Stimulated activated naive CD8-positive, alpha-beta T cell treated with anti-CD3 and anti-CD28 coated beads, Interleukin-15, Interleukin-2, amounts not matched to agents 100 U/mL and 50 U/mL, for 24 hours (primary cell): ENCODE data around the gene NDUFS7.
A peak's percentile ranks its signal among the peaks of the same experiment; 100 is the strongest.

ENCODE experiments used
- ATAC-seq: fragments of 150-1000 bp; cut with Tn5 transposase; one replicate; pipeline ENCODE4 v1.10.0; 2021
- DNase-seq: peaks from one replicate; pipeline ENCODE4 v3.0.0; 2021

Gene NDUFS7

DNA sequence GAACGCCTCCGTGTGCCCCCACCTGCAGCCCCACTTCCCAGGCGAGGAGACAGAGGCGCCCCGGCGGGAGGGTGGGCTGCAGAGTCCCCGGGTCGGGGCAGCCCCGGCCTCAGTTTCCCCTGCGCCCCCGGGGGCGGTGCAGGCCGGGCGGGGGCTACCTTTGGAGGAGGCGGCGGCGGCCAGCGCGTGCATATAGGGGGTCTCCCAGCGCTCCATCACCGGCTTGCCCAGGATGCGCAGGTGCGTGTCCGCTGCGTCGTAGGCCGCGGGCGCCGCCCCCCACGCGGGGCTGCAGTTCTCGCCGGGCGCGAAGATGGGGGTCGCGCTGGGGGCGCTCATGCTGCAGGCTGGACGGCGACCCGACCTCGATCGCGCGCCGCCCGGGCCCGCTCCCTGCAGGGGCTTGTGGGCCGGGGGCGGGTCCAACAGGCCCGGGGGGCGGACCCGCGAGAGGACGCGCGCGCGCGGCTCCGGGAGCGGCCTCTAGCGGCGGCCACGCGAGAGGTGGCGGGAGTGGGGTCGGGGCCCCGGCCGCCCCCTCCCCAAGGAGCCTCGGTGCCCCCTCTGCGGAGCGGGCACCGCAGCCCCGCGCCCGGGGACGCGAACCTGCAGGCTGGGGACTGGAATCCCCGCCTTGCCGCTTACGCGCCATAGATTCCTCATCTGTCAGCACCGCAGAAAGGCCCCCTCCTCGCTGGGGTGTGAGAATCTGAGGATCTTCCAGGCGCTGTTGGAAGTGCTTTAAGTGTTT lies 17.6 kb downstream of the NDUFS7 start, which contains the start of gene GAMT:
GAMT (minus strand) TSS at position 405 of the 751 bp plus-strand sequence; CDS start at position 339, 66 bp downstream.
- DNase-seq, result peak; percentile 70
- peak; percentile 65 for ATAC-seq

DNA sequence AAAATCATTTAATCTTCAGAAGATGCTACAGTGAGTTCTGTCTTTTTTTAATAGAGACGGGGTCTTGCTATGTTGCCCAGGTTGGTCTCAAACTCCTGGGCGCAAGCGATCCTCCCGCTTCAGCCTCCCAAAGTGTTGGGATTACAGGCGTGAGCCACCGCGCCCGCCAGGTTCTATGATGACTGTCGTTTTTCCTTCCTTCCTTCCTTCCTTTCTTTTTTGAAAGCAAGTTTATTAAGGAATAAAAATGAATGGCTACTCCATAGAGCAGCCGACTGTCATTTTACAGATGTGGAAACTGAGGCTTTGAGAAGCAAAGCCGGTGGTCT lies 18.1 kb downstream of the NDUFS7 start:
- DNase-seq (no peak), ATAC-seq (no peak)

DNA sequence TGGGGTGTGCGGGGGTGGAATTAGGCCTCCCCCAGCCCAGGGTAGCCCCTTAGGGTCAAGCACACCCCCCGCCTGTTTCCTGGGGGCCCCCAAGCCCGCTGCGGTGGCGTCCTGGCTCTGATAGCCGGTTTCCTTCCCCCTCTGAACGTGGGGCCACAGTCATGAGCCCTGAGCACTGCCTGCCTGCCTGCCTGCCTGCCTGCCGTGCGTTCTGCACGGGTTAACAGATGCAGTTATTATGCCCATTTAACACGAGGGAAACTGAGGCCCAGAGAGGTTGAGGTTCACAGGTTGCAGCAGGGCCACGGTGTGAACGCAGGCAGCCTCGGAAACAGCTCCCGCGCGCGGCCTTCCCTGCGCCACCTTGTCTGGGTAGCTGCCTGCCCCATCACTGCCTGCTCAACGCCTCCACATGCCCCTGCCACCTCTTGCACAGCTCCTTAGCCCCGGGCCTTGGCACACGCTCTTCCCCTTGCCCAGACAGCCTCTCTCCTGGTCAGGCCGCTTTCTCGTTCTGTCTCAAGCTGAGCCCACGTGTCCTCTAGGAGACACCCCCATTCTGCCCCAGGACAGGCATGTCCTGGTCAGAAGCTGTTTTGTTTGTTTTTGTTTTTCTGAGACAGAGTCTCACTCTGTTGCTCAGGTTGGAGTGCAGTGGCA lies 18.8 kb downstream of the NDUFS7 start:
- DNase-seq, result no peak
- no peak for ATAC-seq

DNA sequence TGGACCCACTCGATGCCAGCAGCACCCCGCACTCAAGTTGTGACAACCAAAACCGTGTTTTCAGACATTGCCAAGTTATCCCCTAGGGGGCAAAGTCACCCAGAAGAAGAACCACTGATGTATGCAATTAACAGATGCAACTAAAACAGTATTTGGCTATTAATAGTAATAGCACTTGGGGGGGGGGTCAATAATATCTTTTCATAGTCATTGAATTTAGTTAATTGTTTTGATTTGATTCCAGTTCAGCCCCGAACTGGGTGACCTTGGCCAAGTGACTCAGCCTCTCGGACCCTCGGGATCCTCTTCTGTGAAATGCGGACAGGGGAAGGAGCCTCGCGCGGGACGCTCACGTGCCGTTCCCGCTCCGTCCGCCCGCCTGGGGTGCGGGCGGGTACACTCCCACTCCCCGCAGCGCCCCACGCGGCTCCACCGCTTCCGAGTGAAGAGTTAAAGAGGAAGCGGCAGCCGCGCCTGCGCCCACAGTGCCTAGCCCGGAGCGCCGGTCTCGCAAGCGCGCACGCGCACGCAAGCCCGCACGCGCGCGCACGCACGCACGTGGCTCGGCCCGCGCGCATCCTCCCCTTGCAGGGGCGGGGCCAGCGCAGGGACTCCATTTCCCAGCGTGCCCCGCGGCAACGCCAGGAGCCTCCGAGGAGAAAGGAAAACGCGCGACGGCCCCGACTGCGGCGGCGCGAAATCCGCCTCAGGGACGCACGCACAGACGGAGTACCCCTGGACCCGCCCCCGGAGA lies 23.2 kb downstream of the NDUFS7 start:
- DNase-seq (peak; percentile 99), ATAC-seq (peak; percentile 87)

DNA sequence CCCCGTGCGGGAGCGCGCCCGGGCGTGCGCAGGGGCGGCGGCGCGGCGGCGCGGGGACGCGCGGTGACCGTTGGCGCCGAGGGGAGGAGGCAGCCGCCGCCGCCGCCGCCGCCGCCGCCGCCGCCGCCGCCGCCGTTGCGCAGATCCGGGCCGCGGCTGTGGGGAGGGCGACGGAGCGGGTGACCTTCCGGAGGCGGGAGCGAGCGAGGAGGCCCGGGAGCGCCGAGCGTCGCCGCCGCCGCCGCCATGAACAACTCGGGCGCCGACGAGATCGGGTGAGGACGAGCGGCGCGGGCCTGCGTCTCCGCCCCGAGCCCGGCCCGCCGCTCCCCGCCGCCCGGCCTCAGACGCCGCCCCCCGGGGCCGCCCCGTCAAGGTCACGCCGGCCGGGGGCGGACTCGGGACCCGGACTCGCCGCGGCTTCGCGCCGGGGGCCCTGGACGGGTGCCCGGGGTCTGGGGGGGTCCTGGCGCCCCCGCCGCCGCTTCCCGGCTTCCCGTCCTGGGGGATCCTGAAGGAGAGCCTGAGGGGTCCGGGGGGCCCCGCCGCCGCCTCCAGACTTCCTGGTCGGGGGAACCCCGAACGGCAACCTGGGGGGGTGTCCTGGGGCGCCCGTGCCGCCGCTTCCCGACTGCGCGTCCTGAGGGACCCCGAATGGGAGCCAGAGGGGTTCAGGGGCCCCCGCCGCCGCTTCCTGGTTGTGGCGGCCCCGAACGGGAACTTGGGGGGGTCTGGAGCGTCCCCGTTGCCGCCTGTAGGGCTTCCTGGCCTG lies 24.0 kb downstream of the NDUFS7 start, which contains the start of gene DAZAP1:
DAZAP1 (plus strand) TSS at position 59 of the 772 bp plus-strand sequence; CDS start at position 247, 188 bp downstream.
- ATAC-seq (peak; percentile 12), DNase-seq (peak; percentile 48)

DNA sequence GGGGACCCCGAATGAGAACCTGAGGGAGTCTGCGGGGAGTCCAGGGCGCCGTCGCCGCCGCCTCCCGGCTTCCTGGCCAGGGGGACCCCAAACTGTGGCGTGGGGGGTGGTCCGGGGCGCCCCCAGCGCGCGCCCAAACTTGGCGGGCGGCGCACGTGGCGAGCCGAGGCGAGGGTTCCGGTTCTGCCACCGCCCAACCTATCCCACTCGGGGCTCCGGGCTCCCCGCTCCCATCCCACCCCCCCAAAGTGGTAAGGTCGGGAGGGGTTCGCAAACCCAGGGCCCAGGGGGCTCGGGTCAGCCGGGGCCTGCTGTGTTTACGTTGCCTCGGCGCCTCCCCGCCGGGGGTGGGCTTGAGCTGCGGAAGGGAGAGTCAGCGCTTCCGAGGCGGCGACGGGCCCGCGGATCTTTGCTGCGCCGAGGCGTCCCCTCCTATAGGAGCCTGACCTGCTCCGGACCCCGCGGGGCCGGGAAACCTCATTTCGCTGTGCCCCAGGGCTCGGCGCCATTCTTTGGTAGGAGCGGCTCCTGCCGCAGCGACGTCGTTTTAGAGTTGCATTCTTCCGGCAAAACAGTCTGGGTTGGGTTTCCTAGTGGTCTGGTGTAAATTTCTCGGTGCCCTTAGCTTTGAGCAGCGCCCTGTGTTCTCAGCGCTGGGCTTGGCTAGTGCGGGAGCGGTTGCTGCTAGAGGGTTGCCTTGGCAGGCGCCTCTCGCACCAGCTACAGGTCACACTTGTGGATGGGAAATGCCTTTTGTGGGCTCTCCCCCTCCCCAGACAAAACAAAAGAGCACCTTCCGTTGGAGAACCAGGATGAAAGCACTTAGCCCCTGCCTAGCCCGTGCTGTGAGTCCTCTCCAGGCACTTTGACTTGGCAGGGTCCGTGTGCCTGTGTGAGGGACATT lies 24.8 kb downstream of the NDUFS7 start:
- ATAC-seq (peak; percentile 3), DNase-seq (peak; percentile 64)

DNA sequence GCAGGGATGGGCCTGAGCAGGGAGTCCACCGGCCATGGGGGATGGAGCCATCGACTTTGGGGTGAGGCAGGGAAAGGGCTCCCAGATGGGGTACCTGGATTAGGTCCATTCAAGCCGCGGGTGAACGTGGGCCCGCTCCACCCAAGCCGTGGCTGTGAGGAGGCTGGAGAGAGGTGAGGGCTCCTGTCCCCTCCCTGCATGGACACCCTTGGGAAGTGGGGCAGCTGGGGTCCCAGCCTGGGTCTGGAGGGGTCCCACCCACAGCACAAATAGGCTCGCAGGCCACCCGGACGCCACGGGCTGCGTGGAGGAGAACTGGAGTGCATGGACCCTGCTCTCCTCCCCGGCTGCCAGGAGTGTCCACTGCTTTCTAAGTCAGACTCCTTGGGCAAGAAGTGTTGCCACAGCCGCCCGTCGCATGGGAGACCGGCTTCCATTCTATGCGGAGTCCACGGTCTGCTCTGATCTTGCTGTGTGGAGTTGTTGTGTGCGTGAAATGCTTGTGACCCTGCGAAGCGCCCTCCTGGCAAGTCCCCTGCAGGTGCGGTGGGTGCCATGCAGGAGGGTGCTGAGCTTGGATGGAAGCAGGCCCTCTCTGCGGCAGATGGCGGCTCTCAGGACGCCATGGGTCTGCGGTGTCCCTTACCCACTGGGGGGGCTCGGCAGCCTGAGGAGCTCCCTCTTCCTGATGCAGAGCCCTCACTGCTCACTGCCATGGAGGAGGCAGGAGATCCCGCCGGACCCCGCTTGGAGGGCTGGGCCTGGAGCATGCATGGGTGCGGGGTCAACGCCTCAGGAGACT lies 25.7 kb downstream of the NDUFS7 start:
- no peak for ATAC-seq
- DNase-seq, result no peak

DNA sequence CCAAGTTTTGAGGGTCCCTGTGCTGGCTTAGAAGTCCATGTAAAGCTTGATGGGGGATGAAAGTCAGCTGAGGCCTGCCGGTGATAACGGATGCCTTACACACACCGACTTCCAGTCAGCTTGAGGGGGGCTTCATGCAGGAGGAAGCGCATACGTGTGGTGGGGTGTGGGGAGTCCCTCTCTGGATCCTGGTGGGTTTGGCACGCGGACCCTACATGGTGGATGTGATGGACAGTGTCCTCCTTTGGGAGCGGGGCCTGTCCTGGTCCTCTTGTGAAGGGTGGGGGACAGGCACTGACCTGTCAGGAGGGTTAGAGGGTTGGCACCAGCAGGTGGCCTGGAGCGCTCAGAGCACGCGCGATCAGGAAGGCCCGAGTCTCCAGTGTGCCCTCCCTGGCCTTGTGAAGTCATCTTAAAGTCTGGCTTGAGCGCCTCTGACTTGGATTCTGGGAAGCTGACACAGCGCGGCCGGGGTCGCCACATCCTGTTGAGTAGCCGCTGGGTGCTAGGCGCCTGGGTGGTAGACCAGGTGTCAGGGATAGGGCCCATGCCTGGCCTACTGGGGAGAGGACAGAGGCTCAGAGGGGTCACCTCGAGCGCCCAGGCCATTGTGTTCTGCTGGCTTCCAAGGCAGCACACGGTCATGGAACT lies 26.6 kb downstream of the NDUFS7 start:
- ATAC-seq (no peak), DNase-seq (peak; percentile 52)

DNA sequence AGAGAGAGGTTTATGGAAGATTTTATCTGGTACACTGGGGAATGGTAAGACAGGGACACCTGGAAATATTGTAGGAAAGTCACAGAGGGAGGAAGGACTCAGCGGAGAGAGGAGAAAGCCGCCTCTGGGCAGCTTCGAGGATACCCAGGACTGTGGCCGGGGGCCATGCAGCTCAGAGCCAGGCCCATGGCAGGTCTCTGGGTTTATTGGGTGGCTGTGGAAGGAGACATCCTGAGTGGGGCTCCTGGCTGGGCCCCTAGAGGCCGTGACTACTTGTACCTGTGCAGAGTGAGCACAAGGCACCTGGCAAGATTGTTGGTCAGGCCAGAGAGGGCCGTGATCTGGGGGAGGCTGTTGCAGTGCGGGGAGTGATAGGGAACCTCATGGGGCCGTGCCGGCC lies 27.1 kb downstream of the NDUFS7 start:
- ATAC-seq (no peak), DNase-seq (no peak)

DNA sequence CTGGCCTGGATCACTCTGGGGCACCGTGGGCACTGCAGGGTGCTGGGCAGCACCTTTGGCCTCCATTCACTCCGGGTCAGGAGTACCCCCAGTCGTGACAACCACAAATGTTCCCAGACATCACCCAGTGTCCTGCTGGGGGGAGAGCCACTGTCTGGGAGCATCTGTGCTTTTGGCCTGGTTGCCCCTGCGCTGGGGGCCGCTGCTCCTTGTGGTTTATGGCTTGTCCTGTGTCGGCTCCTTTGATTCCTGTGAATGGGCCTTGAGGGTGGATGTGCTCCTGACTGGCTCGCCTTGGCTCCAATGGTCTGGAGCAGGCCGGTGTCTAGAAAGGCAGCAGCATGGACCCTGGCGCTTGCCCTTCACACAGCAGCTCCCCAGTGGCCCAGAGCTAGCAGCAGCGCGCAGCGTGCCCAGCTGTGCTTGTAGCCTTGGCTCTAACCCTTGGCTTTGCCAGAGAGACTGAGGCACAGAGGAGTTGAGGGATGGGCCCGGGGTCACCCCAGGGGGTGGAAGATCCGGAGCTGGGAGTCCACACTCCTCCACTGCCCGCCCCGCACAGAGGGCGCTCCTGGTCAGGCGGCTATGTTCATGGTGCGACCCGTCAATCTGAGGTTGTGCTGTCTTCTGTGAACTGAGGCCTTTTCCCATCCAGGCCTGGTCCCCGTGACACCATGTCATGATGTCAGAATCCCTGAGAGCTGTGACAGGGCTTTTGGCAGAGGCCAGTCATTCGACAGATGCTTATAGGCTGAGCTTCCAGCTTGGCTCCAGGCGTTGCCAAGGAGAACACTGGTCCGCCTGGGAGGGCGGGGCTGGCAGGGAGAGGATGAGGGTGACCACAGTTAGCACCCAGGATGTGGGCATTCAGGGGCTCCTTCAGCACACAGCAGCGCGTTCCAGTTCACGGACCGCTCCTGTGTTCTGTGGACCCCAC lies 27.8 kb downstream of the NDUFS7 start:
- DNase-seq (peak; percentile 33), ATAC-seq (no peak)

DNA sequence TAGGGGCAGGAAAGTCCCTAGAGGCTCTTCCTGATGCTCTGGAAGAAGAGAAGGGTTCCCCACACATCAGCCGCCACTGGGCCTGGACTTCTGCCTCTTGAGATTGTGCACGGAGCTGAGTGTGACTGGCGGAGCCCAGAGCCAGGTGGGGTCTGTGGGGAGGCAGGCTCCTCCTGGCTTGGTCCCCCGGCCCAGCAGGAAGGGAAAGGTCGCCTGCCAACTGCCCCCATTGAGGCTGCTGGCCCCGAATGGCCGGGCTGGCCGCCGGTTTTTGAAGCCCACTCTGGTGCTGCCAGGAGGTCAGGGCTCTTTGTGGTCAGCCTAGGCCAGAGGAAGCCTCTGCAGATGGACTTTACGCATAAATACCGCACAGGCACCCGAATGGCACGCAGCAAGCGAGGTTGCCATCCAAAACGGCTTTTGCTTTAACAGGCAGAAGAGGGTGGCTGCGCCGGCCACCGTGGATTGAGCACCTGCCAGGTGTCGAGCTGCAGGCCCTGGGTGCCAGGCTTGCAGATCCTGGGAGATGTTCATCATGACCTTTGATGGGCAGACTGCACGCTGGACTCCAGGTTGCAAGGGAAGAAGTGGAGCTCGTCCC lies 28.7 kb downstream of the NDUFS7 start:
- ATAC-seq (no peak), DNase-seq (no peak)

DNA sequence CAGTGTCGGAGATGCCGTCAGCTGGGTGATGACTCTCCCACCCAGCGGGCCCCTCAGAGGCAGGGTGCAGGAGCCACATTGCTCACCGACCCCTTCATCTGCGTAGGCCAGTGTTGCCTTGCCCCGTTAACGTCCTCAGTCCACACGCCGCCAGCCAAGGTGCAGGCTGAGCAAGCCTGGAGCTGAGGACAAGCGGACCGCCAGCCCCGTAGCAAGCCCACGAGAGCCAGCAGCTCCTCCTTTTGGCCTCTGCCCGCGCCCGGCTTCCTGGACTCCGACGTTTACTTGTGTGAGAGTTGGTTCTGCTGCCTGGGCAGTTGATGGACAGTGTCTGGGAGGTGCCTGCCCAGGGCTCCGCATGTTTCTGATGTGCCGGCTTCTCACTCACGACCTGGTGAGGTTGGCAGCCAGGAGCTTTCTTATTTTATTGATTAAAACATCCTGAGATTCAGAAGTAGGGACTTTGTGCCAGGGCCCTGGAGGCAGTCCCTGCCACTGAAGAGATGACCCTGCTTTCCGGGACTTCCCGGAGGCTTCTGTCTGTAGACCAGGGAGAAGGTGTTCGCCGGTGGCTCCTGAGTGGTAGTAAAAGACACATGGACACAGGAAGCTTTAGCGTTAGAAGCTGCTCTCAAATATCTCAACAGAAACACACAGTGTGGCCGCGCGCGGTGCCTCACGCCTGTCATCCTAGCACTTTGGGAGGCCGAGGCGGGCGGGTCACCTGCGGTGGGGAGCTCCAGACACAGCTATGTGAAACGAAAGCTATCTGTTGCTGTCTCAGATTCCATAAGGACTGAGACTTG lies 29.5 kb downstream of the NDUFS7 start:
- no peak for DNase-seq
- ATAC-seq, result no peak

DNA sequence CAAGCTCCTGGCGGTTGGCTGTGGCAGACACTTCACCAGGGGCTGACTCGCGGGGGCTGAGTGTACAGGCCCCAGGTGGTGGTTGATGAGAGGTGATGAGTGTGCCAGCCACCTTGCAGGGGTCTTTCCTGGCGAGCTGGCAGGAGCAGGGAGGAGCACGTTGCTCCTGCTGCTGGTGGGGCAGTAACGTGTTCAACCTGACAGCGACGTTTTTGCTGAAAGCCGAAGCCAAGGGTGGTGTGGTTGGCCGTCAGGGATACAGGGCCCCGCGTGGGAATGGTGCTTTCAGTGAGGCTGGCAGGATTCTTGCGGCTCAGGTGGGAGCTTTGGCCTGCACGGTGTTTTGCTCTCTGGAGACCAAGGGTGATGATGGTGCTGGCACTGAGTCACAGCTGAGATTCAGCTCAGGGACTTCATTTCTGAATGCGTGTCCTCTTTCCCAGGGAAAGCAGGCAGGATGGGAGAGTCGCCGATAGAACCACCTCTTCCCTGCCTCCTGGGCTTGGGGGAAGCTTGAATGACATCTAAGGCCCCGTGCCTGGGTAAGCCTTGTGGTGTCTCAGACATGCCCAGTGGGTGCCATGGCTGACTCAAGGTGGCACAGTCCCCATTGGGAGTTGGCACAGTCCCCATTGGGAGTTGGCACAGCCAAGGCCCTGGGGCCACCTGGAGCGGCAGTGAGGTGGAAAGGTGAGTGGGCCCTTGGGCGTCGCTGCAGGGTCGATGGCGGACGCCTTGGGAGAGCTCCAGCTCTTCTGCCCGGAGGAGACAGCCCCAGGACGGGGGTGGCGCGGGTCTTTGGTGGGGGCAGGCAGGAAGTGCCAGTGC lies 32.5 kb downstream of the NDUFS7 start:
- ATAC-seq (no peak), DNase-seq (no peak)

DNA sequence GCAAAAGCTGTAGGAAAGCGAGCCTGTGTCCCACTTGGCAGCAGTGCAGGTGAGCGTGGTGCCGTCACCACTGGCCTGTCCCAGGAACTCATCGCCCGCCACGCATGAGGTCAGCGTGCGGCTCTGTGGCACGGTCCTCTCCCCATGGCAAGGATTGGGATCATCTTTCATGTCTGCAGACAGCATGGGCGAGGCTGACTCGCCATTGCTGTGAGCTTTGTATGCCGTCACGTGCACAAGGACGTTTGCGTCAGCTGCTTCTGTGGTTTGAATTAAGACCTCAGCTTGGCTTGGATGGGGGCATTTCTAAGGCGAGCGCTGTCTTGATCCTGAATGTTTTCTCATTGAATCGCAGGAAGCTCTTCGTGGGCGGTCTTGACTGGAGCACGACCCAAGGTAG lies 33.4 kb downstream of the NDUFS7 start:
- ATAC-seq (no peak), DNase-seq (no peak)

DNA sequence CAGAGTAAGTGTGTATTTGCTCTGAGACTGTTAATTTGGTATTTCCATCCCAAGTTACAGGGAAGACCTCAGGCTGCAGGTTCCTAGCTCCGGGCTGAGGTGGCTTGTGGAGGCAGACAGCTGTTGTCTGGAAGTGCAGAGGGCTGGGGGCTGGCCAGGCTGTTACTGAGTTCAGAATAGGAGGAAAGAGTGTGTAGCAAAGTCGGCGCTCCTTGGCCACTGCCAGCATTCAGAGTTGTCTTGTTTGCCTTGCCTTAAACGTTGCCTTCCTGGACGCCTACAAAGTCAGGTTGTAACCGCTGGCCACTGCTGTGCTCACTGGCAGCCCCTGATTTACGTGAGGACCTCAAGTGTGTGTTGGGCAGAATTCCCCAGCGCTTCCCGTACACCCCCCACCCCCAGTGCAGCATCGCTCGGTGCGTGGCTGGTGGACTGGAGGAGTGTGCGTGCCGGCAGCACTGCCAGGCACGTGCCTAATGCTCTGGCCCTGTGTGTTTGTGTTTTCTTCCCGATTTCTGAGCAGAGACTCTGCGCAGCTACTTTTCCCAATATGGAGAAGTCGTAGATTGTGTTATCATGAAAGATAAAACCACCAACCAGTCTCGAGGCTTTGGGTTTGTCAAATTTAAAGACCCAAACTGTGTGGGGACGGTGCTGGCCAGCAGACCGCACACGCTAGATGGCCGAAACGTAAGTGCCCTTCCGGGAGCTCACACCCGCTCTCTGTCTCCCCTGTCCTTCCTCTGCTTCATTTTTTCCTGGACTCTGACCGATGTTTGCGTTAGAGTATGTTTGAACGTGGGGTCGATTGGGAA lies 34.2 kb downstream of the NDUFS7 start:
- ATAC-seq (no peak), DNase-seq (no peak)

DNA sequence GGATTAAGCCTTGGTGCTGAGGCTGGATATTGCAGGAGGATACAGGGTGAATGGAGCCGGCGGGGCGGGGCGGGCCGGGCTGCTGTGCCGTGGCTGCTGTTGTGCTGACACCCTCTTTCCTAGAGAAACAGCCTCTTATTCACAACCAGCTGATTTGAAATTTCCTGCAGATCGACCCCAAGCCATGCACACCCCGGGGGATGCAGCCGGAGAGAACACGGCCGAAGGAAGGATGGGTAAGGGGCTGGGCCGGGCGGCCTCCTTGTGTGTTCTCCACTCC lies 34.7 kb downstream of the NDUFS7 start:
- ATAC-seq (no peak), DNase-seq (no peak)
